Measurements from ENCODE around the gene SLC13A1.

The SLC13A1 gene

GRCh38 chr7:123199883-123200282, at the start of gene SLC13A1:
SLC13A1 (minus strand) TSS chr7:123199969; CDS start chr7:123199946, 23 bp downstream.
- TF ChIP-seq, protein P1, sequence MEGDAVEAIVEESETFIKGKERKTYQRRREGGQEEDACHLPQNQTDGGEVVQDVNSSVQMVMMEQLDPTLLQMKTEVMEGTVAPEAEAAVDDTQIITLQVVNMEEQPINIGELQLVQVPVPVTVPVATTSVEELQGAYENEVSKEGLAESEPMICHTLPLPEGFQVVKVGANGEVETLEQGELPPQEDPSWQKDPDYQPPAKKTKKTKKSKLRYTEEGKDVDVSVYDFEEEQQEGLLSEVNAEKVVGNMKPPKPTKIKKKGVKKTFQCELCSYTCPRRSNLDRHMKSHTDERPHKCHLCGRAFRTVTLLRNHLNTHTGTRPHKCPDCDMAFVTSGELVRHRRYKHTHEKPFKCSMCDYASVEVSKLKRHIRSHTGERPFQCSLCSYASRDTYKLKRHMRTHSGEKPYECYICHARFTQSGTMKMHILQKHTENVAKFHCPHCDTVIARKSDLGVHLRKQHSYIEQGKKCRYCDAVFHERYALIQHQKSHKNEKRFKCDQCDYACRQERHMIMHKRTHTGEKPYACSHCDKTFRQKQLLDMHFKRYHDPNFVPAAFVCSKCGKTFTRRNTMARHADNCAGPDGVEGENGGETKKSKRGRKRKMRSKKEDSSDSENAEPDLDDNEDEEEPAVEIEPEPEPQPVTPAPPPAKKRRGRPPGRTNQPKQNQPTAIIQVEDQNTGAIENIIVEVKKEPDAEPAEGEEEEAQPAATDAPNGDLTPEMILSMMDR (IDR thresholded peaks at IDR 0.05; ENCODE audit: low read depth, low read length), result no peak
- H3K4me3 ChIP-seq (ENCODE audit: low read depth, low read length), result no peak within 1 kb of the TSS

GRCh38 chr7:123244768-123245167, 45.0 kb upstream of the SLC13A1 start:
- H3K4me3 ChIP-seq (ENCODE audit: low read depth, low read length), result no peak overlapping the region
- TF ChIP-seq, protein P1 (IDR thresholded peaks at IDR 0.05; ENCODE audit: low read depth, low read length), result no peak

- TF ChIP-seq, protein P1 (IDR thresholded peaks at IDR 0.05; ENCODE audit: low read depth, low read length), result no peak
- H3K4me3 ChIP-seq (ENCODE audit: low read depth, low read length), result no peak overlapping the region
These were observed 42.8 kb upstream of the SLC13A1 start for GRCh38 chr7:123242467-123243092.

DNA sequence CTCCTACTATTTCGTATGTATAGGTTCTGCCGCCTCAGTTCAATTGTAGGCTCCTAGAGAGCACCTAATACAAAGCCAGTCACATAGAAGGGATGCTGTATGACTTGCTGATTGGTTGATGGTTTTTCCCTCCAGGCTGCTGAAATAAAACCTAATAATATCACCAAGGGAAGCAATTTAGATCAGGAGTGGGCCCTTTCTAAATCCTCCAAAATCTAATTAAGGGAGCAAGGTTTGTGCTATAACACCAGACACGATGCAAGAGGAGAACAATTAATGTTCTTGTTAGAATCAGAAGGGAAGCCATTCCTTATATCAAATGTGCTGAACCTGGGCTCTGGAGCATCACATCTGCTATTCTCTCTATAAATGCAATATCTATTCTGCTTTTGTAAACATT, 42.0 kb upstream of the SLC13A1 start:
- TF ChIP-seq, protein P1 (IDR thresholded peaks at IDR 0.05; ENCODE audit: low read depth, low read length), result no peak
- H3K4me3 ChIP-seq (ENCODE audit: low read depth, low read length), result no peak overlapping the region

GRCh38 chr7:123231021-123232000, 31.5 kb upstream of the SLC13A1 start:
- TF ChIP-seq, protein P1 (IDR thresholded peaks at IDR 0.05; ENCODE audit: low read depth, low read length), result no peak
- H3K4me3 ChIP-seq (ENCODE audit: low read depth, low read length), result no peak overlapping the region

GRCh38 chr7:123230603-123231002, 30.8 kb upstream of the SLC13A1 start:
- H3K4me3 ChIP-seq (ENCODE audit: low read depth, low read length), result no peak overlapping the region

More at GRCh38 chr7:123230603-123231002, 30.8 kb upstream of the SLC13A1 start:
- TF ChIP-seq, protein P1 (IDR thresholded peaks at IDR 0.05; ENCODE audit: low read depth, low read length), result no peak
